HG03457 (cell line): ENCODE results near the gene SASH1.
A peak's percentile ranks its signal among the peaks of the same experiment; 100 is the strongest.

ENCODE experiments used
- ATAC-seq: cut with Tn5 transposase; IDR thresholded peaks from one replicate; pipeline ENCODE4 v1.9.1; 2021; ENCODE audit warnings: moderate number of reproducible peaks; ENCODE audit not compliant: unreplicated experiment

The SASH1 gene

DNA sequence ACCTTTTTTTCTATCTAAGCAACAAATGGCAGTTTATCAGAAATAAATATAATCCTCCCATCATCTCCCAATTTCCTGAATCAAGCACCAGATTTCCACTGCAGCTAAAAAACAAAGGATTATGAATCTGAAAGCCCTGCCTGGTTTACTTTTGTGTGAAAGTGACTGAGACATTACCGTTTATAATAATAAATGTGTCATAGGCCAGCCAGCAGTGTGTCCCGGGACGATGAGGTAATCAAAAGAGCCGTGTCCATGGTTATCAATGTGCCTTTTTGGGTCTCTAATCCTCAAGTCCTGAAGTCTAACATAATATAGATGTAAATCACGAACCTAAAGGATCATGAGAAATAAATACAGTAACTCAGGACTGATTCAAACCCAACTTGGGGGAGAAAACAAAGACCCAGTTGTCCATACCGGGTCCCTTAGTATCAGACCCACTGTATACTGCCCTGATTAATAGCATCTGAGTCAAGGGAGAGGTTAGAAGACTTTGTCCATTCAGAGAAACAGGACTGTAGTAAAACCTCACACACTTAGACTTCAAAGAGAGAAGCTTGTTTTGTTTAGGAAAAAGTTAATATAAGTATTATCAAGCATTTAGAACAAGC, 149.1 kb downstream of the SASH1 start:
- ATAC-seq, result no peak

DNA sequence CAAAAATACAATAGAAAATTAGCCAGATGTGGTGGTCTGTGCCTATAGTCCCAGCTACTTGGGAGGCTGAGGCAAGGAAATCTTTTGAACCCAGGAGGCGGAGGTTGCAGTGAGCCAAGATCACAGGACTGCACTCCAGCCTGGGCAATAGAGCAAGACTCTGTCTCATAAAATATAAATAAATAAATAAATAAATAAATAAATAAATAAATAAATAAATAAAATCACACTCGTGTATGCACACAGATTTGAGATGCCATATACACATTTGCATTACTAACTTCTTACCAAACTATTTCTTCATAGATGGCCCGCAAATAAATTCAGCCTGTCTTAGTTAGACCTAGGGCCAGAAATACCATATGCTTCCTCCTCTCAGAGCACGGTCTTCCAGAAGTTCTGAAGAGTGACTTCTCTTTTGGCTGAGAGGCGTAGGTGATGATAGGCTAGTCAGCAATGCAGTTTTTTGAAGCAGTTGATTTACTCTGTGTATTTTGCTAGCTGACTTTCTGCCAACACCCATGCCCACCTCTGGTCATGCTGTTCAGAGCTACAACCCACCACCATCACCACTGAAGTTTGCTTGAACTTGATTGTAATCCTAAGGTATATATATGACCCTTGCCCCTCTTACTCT, 150.1 kb downstream of the SASH1 start:
- no peak for ATAC-seq

DNA sequence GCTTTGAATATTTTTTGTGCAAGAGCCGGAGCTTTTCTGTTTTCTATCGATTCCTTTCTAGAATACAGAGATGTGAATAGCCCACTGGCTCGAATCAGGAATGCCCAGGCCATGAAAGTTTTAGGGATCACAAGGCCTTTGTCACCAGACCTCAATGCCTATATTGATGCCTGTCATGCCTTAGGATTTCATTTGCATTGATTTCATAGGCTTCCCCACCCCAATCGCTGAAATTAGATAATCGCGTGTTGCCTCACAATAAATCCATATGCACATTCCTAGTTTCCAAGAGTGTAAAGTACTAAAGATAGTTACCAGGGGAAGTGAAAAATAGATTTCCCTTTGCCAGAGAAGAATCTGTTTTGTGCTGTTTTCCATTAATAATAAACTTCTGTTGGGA, 150.8 kb downstream of the SASH1 start:
- ATAC-seq, result no peak

DNA sequence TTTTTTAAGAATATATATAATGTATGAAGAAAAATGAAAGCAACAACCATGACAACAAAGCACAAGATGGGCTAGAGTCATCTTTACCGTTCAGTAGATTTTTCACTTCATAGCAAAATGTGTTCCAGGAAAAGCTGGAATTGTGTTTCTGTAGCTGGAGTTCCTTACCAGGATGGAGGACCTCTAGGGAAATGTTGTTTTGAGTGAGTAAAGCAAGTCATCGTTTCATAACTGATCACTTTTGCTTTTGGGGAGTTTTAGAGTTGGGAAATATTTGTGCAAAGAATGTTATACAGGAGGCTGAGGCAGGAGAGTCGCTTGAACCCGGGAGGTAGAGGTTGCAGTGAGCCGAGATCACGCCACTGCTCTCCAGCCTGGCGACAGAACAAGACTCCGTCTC, 151.6 kb downstream of the SASH1 start:
- ATAC-seq, result no peak

DNA sequence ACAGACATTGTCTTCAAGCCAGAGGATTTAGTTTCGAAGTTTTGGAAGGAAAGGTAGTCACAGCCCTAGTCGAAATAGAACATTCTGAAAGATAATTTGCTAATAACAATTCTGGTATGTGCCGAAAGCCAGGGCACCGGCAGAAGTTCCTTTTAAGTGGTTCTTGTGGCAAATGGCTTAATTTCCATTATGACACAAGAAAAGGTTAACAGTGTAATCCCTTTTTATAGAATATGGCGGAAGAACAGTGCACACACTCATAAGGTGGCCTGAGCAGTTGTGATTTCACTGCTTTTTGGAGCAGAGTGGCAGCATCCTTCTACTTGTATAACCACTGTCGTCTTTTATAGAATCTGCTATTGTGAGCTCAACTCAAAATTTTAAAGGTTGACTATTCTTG, 152.4 kb downstream of the SASH1 start:
- no peak for ATAC-seq

DNA sequence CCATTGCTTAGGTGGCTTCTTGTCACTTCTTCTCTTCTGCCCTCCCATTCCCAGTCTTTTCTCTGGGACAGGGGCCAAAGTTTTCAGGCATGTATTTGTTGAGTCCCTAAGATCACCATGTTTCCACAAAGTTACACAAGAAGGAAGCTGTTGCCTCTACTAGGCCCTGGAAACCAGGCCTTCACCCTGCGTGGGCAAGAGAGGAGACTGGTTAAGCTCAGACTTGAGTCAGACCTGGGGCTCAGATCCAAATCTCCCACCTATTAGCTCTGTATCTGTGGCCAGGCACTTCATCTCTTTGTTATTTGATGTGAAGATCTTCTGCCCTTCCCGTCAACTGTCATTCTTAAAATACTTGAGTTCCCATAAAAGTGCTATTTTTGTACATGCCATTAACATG, 154.6 kb downstream of the SASH1 start:
- ATAC-seq, result no peak

DNA sequence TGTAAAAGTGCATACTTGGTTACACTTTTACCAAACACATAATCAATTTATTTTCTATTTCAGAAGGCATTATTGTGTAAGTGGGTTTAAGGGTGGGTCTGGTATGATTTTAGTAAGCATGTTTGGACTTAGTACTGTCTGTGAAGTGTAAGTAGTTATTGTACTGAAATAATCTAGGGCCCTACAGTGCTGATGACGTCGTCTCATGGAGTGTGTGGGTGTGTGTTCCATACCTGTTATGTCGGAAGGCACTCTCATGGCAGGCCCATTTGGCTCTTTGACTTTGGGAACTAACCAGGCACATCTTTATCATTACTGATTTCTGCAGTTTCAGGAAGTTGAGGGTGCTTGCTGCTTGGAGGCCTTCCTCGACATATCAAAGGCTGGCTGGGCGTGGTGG, 155.1 kb downstream of the SASH1 start:
- ATAC-seq, result no peak

DNA sequence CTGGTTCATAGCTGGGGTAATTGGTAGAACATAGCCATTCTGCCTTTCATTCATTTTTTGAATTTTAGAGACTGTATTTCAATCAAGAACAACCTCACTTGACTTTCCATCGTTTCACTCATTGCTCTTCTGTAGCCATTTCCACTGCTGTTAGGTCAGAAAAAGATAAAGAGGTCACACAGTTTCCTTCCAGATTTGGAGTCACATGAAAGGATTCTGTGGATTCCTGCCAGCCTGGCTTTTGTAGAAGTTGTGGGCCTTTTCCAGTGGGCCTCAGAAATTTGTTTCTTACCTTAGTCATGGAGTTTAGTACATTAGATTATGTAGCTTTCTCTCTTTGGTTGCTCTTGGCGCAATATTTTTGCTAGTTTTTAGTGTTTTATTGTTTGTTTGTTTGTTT, 157.8 kb downstream of the SASH1 start:
- no peak for ATAC-seq

DNA sequence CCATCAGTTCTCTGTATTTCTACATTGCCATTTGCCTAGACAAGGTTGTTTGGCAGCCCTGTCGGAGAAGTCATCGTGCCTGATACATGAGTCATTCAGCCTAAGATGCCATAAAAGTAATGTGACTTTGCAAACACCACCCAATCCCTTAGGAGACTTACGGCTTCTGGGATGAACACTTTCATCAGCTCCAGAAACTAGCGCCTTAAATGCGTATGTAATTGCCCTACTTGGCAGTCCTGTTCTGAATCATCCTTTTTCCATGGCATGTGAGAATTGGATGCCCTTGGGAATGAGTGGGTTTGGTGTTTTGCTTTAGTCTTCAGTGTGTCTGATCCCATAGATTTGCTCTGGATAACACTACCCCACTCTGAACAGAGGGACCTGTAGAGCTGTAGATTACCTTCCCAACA, 158.5 kb downstream of the SASH1 start:
- ATAC-seq, result no peak

DNA sequence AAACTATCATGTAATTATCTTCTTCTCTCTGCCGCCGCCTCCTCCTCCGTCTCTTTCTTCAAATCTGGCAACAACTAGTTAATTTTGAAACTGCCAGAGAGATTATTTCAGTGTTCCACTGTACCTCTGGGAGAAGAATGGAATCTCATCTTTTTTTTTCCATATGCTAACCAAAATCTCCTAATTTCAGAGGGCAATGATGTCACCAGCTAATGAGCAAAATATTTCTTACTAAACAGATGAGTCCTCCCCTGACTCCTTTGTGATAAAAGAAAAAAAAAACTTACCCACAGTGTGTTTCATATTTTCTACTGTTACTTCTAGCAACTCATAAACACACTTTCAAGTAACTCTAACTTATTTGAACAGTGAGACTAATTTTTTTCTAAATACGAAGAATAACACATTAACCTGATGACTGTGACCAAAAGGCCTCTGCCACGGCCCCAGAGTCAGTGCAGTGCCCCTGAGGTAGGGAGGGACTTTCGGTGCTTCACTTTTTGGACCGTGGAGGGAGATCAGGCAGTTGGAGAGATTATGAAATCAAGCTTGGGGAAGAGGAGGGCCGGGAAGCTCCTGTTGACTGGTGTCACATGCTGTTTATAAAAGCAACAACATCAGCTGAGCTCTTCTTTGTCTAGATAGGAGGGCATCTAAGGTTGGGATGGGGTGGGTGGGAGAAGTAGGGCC, 159.6 kb downstream of the SASH1 start:
- no peak for ATAC-seq

DNA sequence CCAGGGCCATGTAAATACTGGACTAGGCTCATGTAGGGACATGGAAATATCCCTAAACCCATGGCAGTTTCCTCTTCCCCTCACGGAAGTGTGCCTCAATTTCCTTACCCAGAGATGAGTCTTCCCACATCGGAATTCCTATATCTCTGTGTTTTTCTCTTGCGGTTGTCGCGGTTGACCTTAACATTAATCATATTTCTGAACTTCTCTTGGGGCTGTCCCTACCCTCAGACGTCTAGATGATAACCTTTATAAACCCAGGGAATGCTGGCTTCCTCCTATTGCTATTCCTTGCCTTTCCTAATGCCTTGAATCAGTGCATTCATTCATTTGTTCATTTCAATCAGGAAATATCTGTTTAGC, 160.1 kb downstream of the SASH1 start:
- no peak for ATAC-seq

DNA sequence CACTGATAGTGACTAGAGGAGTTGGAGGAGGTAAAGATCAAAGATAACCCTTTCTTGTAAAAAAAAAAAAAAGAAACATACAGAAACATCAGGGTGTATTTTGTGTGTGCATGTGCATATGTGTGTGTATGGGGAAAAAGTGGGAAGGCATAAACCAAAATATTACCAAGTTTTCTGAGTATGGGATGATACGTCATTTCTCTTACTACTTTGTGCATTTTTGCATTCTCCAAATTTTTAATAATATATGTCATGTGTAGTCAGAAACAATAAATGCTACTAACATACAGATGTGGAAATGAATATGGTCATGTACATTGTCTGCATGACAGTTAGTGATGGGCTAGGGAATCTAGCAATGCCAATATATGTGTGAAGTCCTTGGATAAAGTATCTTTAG, 161.1 kb downstream of the SASH1 start:
- ATAC-seq, result no peak

DNA sequence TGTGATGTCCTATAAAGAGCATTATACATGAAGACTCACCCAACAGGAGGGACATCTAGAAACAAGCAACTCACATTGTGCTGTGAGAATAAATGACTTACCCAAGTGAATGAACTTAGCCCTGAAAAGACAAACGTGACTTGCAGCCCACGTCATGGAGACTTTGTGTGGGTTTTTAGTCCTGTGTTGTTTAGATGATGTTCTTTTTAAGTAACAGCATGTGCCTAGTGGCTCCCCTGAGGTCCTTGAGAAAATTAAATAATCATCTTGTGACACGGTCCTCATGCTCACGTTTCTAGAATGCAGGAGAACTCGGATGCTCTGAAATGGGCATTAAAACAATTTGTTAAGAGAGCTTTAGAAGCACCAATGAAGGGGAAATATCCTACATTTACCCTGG, 165.1 kb downstream of the SASH1 start:
- ATAC-seq, result no peak

DNA sequence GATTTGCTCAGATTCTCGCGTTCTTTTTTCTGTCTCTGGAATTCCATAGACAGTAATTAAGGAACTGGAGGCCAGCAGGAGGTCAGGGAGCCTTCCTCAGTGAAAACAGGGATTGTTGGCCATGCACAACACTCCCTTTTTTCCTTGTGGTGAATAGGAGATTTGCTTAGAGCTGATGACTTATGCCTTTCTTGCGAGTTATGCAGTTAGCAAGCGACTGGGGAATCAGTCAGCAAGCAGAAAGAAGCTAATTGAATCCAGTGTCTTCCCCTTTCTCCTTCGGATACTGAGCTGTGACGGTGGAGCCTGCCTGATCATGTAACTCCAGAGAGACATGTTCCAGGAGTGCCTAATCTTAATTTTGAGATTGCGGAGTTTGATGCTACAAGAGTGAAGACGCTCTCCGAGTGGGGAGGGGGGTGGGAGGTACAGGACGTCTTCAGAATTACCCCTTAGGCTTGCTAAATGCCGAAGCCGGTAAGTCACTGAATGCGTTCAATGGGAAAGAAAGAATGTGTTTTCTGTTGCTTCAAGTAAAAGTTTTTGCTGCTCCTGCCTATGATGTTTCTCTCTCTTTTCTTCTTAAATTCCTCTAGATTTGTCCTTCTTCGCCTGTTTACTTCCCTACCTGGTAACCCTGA, 165.9 kb downstream of the SASH1 start:
- ATAC-seq, result no peak

DNA sequence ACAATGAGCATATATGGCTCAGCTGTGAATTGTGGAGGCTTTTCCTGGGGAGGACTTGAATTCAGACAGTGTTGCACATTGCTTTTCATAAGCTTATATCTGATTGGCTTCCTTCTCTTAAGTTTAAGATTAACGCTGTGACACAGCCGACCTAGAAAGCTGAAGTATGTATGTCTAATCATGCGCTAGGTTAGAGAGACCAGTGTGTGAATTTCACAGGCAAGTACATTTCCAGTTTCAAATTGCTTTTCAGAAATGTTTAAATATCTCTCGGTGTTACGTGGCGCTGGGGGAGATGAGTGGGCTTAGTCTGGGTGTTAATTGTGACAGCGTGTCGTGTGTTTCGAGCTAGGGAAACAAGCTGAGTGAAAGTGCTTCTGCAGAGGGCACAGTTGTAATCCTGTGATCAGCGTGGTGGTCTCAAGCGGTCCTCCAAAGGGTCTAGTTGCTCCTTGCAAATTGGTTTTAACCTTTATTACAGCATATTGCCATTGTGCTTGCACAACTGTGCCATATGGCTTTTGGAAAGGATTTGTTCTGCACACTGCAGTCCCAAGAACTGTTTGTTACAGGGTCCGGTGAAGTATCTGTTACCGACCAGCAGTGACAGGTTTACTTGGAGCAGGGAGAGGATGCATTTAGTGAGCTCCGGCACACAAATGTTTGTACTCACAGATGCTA, 166.6 kb downstream of the SASH1 start:
- peak; percentile 16 for ATAC-seq

DNA sequence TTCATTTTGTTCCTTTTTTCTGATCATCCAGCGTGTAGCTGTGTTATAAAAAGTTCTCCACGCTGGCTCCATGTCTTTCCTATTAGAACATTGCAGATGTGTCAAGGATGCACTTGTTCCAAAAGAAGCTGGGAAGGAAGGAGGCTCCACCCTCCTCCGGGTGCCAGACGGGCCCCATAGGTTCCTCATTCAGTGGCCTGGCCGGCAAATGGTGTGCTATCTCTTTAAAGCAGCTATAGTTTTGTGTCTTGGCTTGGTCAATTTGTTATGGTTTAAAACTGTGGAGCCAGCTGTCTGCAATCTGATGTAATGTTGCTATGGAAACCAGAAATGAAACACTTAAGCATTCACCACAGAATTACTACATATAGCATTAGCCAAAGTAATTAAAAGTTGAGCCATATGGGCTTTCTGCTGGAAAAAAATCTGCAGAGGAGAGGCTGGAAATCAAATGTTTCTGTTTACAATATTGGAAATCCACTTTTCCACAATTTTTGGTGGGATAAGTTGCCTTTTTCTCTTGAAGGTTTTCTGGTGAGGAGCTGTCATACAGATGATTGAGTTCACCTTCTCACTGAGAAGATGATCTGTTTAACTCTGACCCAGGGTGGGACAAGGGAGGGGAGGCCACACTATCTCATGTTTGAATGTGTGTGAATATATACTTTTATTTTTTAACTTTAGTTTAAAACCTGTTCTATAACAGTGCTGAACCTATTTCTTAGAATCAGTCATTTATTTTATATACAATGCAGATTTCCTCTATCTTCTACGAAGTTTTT, 167.4 kb downstream of the SASH1 start:
- peak; percentile 64 for ATAC-seq

DNA sequence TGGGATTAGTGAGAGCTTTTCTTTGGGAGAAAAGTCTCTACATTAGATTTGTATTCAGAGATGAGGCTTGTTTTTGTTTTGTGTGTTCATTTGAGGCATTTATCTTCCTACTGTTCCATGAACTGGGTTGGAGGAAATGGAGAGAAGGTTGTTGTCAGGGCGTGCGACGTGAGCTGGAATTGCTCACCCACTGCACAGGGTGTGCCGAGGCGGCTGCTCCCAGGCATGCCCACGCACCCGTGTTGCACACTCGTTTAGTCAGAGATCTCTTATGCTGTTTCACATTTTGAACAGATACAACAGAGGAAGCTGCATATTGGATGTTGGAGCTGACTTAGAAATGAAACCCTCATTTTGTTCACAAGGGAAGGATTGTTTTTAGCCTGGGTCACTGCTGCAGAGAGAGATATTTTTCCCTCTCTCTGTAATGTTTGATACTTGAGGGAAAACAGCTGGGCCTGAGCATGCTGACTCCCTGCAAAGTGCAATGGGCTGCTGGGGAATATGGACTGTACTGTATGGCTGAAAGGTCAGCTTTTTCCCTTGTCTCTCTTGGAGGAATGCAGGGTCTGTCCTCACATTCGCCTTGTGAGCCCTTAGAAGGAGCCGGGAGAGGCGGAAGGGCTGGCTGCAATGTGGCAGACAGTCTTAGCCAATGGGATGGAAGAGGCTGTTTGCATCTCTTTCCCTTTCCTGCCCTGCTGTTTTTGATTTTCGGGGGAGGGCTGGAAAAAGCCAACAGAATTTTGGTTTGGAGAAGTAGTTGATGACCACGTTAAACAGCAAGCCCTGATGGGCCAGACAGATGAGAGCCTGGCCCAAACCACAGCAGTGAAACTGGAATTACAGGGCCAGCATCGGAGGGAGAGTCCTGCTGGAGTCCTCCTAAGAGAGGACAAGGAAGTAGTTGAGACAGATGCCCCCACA, 170.8 kb downstream of the SASH1 start:
- no peak for ATAC-seq

DNA sequence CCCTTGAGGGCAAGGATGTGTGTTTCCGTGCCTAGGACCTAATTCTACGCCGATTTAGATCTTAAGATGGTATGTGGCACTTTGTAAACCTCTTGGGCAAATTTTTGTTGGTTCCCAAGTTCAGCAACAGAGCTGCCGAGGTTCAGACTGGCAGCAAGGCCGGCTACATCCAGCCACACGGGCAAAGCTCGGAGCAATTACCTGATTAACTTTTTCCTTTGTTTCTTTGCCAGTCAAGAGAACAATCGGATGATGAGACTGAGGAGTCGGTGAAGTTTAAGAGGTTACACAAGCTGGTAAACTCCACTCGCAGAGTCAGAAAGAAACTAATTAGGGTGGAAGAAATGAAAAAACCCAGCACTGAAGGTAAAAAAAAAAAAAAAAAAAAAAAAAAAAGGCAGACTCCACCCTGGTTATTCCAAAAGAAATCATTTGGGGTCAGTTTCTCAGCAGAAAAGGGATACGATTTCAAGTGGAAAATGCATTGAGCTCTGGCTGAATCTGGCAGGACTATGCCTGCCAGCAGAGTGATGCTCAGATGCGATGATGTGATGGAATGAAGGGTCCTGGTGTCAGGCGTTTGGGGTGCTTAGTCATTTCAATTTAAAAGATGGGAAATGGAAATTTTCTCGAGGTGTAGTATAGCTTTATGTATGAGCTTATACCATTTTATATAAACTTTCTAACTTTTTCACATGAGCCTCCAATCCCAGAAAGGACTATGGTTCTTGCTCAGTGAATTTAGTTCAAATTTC, 171.6 kb downstream of the SASH1 start:
- ATAC-seq, result no peak

DNA sequence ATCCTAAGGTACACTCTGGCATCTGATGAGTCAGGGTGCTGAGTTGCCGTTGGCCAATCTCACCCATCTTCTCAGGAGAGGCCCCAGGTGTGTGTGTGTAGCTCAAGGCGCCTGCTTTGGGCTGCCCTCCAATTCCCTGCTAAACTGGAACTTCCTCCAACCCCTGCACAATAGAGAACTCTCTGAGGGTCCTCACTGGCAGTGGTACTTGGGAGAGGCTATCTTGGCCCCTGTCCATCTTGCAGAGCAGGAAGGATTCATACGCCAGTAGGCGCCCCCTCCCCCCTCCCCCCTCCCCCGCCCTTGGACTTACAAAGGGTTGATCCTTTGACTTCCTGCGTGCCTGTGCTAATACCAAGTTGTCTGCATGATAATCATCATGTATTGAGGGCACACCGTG, 173.6 kb downstream of the SASH1 start:
- no peak for ATAC-seq
